Spinal cord (tissue), 10 donors: ENCODE data around the gene SCUBE1. TPM values are rescaled to one million over a fixed set of nuclear protein-coding genes. Genes with fewer than 3 reads are reported as not detected.

ENCODE experiments used
- DNase-seq, 6 donors: peaks; one replicate each; pipeline versions ENCODE4 v3.0.0 to v3.0.0-alpha.2; 2013 to 2015; ENCODE audit warnings: low spot score in 6 of 6, low read depth in 4 of 6
- H3K27ac ChIP-seq: one replicate; pipeline ENCODE4 v1.5.1; 2013; ENCODE audit warnings: low read depth, low read length, control low read depth
- H3K27me3 ChIP-seq: one replicate; pipeline ENCODE4 v1.6.1; 2013; ENCODE audit warnings: low read length; ENCODE audit not compliant: control insufficient read depth, insufficient read depth
- H3K36me3 ChIP-seq: one replicate; pipeline ENCODE4 v1.6.1; 2013; ENCODE audit warnings: low read length; ENCODE audit not compliant: control insufficient read depth, insufficient read depth
- H3K4me1 ChIP-seq: one replicate; pipeline ENCODE4 v1.6.1; 2013; ENCODE audit warnings: low read length; ENCODE audit not compliant: control insufficient read depth, insufficient read depth
- H3K4me3 ChIP-seq: one replicate; pipeline ENCODE4 v1.5.1; 2013; ENCODE audit warnings: low read depth, low read length, control low read depth
- H3K9me3 ChIP-seq: one replicate; pipeline ENCODE4 v1.6.1; 2013; ENCODE audit warnings: low read length; ENCODE audit not compliant: control insufficient read depth, insufficient read depth
- WGBS: methylation state at CpG from one replicate; pipeline ENCODE4 v1.1.5; 2013; ENCODE audit warnings: missing lambda C conversion rate; ENCODE audit not compliant: insufficient coverage; 5-methylcytosine and 5-hydroxymethylcytosine counted together
- polyA plus RNA-seq, 2 donors: library from polyadenylated mRNA; unstranded; fragments of 120-200 nt; gene quantifications; one replicate each; pipeline ENCODE4 v1.2.1, GENCODE V29; 2013; ENCODE audit not compliant: insufficient read length in 2 of 2
- total RNA-seq, 2 donors: library from RNA; depleted of rRNA in 1 of 2; stranded (reverse); fragments of 120-200 nt in 1 of 2; fragments of >200 nt in 1 of 2; gene quantifications; one replicate each; pipeline versions ENCODE4 v1.2.3 to v1.2.4, GENCODE V29; 2013 to 2014
- donor health status: healthy.

Gene SCUBE1
- total and polyA plus RNA-seq, 4 donors, result 5.3 to 13.1 (median 10.6) TPM

DNA sequence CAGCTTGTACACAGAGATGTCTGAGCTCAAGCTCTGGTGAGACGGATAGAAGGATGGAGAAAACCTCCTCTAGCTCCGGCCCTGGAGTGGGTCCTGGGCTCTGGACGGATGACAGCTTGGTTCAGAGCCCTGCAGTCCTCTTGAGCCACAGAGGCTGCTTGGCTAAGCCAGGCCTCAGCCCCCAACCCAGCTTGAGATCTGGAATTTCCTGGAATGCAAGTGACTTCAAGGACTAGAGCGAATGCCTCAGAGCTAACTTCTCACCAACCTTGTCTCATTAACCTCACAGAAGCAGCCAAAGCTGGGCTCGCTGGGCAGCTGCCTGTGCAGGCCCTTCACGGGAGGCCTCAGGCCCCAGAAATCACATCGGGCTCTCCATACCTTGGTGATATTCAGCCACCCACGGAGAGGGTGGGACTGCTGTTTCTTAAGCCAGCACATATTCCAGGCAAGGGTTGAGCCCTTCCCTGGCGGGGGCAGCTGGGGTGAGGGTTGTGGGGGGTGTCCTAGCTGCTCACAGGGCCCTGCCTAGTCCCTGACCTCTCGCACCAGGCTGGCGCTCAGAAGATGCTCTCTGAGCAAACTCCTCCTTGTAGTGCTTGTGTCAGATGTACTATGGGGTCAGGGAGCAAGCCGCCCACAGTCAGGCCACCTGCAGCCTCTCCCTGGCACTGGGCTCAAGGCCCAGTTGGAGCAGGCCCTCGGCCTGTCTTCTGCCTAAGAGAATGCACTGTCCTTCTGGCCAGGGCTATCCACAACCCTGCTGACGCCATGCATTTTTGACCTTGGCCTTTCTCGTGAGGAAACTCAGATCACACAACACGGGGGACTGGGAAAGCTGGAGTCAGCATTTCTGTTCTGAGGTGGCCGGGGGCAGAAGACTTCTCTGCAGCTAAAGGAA is 82.6 kb downstream of the SCUBE1 start:
- Histone ChIP-seq H3K4me1 (peaks cover 28% of the 10 kb centered on the region), H3K27me3 (no peaks in the 10 kb centered on the region), H3K4me3 (no peak overlapping the region), H3K36me3 (peaks cover 4% of the 10 kb centered on the region), H3K27ac (no peak overlapping the region), H3K9me3 (no peaks in the 10 kb centered on the region)
- DNase-seq, result peak in 1 of 6 donors; percentile 58
- 78% methylated on average over 16 of the region's 17 CpGs for WGBS

DNA sequence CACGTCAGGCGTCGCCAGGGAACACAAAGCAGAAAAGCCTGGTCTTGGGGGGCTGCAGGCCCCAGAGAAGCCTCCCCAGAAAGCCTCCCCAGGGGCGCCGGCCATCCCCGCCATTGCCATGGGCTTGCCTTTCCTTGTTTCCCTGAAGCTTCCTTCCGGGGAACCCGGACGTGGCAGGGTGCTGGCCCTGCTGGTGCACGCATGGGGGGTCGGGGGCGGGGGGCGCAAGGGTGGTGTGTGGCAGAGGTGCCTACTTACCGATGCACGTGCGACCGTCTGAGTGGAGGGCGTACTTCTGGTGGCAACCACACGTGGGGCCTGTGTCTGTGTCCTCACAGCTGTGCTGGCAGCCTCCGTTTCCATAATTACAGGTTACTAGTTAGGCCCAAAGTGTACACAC is 85.2 kb downstream of the SCUBE1 start:
- H3K4me3 ChIP-seq, result no peak overlapping the region
- no peak for DNase-seq
- 89% methylated on average over 17 of the region's 20 CpGs for WGBS
- H3K9me3 ChIP-seq, result no peaks in the 10 kb centered on the region
- peaks cover 6% of the 10 kb centered on the region for H3K36me3 ChIP-seq
- no peaks in the 10 kb centered on the region for H3K27me3 ChIP-seq
- H3K27ac ChIP-seq, result no peak overlapping the region
- H3K4me1 ChIP-seq, result peaks cover 9% of the 10 kb centered on the region

GRCh38 chr22:43257549-43257948 is 85.6 kb downstream of the SCUBE1 start:
- Histone ChIP-seq H3K36me3 (peaks cover 6% of the 10 kb centered on the region), H3K4me3 (no peak overlapping the region), H3K4me1 (peaks cover 8% of the 10 kb centered on the region), H3K27me3 (no peaks in the 10 kb centered on the region), H3K27ac (no peak overlapping the region), H3K9me3 (no peaks in the 10 kb centered on the region)
- 67% methylated on average over 8 of the region's 10 CpGs for WGBS
- no peak for DNase-seq

GRCh38 chr22:43256976-43257545 is 86.1 kb downstream of the SCUBE1 start:
- peaks cover 8% of the 10 kb centered on the region for H3K4me1 ChIP-seq
- 93% methylated on average over 6 of the region's 8 CpGs for WGBS
- H3K9me3 ChIP-seq, result no peaks in the 10 kb centered on the region
- peaks cover 6% of the 10 kb centered on the region for H3K36me3 ChIP-seq
- H3K27ac ChIP-seq, result no peak overlapping the region
- DNase-seq, result no peak
- no peak overlapping the region for H3K4me3 ChIP-seq
- H3K27me3 ChIP-seq, result no peaks in the 10 kb centered on the region

- Histone ChIP-seq H3K27ac (no peak overlapping the region), H3K4me3 (no peak overlapping the region), H3K27me3 (no peaks in the 10 kb centered on the region), H3K36me3 (peaks cover 6% of the 10 kb centered on the region), H3K9me3 (no peaks in the 10 kb centered on the region), H3K4me1 (peaks cover 8% of the 10 kb centered on the region)
- 81% methylated on average over 9 of the region's 9 CpGs for WGBS
- DNase-seq, result no peak
These were observed 86.6 kb downstream of the SCUBE1 start for GRCh38 chr22:43256569-43256968.

- Histone ChIP-seq H3K27ac (no peak overlapping the region), H3K4me3 (no peak overlapping the region), H3K9me3 (no peaks in the 10 kb centered on the region), H3K36me3 (peaks cover 6% of the 10 kb centered on the region), H3K4me1 (no peaks in the 10 kb centered on the region), H3K27me3 (no peaks in the 10 kb centered on the region)
- no peak for DNase-seq
- 89% methylated on average over 23 of the region's 23 CpGs for whole genome bisulfite sequencing
These were observed 87.9 kb downstream of the SCUBE1 start for GRCh38 chr22:43255299-43255698.

DNA sequence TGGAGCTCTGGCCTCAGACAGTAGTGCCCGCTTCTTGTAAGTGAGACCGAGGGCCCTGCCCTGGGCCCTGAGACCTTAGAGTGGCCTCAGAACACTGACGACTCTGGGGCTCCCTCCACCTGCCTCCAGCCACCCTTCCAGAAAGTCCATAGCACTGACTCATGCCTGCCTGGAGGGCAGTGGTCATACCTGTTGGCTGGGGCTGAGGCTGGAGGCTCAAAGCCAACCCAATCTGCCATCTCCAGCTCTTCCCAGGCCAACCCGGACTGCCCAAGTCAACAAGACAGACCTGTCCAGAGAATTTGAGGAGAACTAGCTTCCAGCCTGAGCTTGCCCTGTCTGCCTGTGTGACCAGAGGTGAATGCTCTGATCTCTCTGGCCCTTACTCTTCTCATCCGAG is 89.3 kb downstream of the SCUBE1 start:
- Histone ChIP-seq H3K4me3 (no peak overlapping the region), H3K27ac (no peak overlapping the region), H3K4me1 (no peaks in the 10 kb centered on the region), H3K9me3 (no peaks in the 10 kb centered on the region), H3K27me3 (no peaks in the 10 kb centered on the region), H3K36me3 (peaks cover 6% of the 10 kb centered on the region)
- 96% methylated on average over 5 of the region's 5 CpGs for WGBS
- no peak for DNase-seq

GRCh38 chr22:43252319-43252718 is 90.9 kb downstream of the SCUBE1 start:
- Histone ChIP-seq H3K27ac (no peak overlapping the region), H3K27me3 (no peaks in the 10 kb centered on the region), H3K9me3 (no peaks in the 10 kb centered on the region), H3K4me1 (no peaks in the 10 kb centered on the region), H3K4me3 (no peak overlapping the region), H3K36me3 (peaks cover 3% of the 10 kb centered on the region)
- WGBS, result 73% methylated on average over 10 of the region's 10 CpGs
- DNase-seq, result no peak

- no peak overlapping the region for H3K4me3 ChIP-seq
- H3K36me3 ChIP-seq, result peaks cover 6% of the 10 kb centered on the region
- H3K4me1 ChIP-seq, result peaks cover 7% of the 10 kb centered on the region
- H3K27ac ChIP-seq, result no peak overlapping the region
- H3K27me3 ChIP-seq, result no peaks in the 10 kb centered on the region
- peak in 1 of 6 donors; percentile 12 for DNase-seq
- 77% methylated on average over 16 of the region's 16 CpGs for WGBS
- no peaks in the 10 kb centered on the region for H3K9me3 ChIP-seq
These were observed 93.2 kb downstream of the SCUBE1 start for GRCh38 chr22:43249789-43250471.
